Stimulated activated CD8-positive, alpha-beta memory T cell treated with anti-CD3 and anti-CD28 coated beads, Interleukin-15, amount 100 ng/mL, for 24 hours (primary cell): ENCODE measurements around the gene ATP6V0D1.
"Not testable (repeated sequence)": the region's sequence is repeated elsewhere in the genome, so short reads cannot be mapped to it uniquely, and the experiment has no call there.

ENCODE experiments used
- DNase-seq: peaks from one replicate; pipeline ENCODE4 v3.0.0-alpha.2; 2020; ENCODE audit warnings: low read depth

Gene ATP6V0D1

GRCh38 chr16:67504031-67505021, 23.4 kb upstream of the ATP6V0D1 start:
- no peak for DNase-seq

- DNase-seq, result no peak
Observed at GRCh38 chr16:67499106-67499505, 18.1 kb upstream of the ATP6V0D1 start.

- no peak for DNase-seq
Observed at GRCh38 chr16:67490335-67491096, 9.6 kb upstream of the ATP6V0D1 start.

GRCh38 chr16:67489401-67490083, 8.6 kb upstream of the ATP6V0D1 start:
- DNase-seq, result no peak

- DNase-seq, result not testable (repeated sequence)
Observed at GRCh38 chr16:67487561-67487960, 6.6 kb upstream of the ATP6V0D1 start.

- DNase-seq, result no peak
Observed at GRCh38 chr16:67486805-67487204, 5.8 kb upstream of the ATP6V0D1 start.

GRCh38 chr16:67483731-67484525, 3.0 kb upstream of the ATP6V0D1 start:
- DNase-seq, result no peak

GRCh38 chr16:67483150-67483549, 2.2 kb upstream of the ATP6V0D1 start, which contains the start of gene AGRP:
Gene AGRP (minus strand): TSS chr16:67483547. CDS start chr16:67483398, 149 bp downstream.
- DNase-seq, result no peak

- no peak for DNase-seq
Observed at GRCh38 chr16:67482233-67482924, 1.4 kb upstream of the ATP6V0D1 start.

GRCh38 chr16:67481561-67482232, 740 bp upstream of the ATP6V0D1 start:
- DNase-seq, result no peak

GRCh38 chr16:67477960-67478554, 2.9 kb downstream of the ATP6V0D1 start:
- DNase-seq, result no peak

GRCh38 chr16:67474551-67475455, 6.2 kb downstream of the ATP6V0D1 start:
- DNase-seq, result no peak

GRCh38 chr16:67471758-67472384, 9.1 kb downstream of the ATP6V0D1 start:
- DNase-seq, result no peak

GRCh38 chr16:67470359-67470758, 10.6 kb downstream of the ATP6V0D1 start:
- DNase-seq, result no peak

GRCh38 chr16:67468731-67469130, 12.2 kb downstream of the ATP6V0D1 start:
- DNase-seq, result no peak

- DNase-seq, result no peak
Observed at GRCh38 chr16:67466581-67466980, 14.4 kb downstream of the ATP6V0D1 start.

- no peak for DNase-seq
Observed at GRCh38 chr16:67464565-67464964, 16.4 kb downstream of the ATP6V0D1 start.

- no peak for DNase-seq
Observed at GRCh38 chr16:67463691-67464090, 17.3 kb downstream of the ATP6V0D1 start.
